ENCODE results near the gene TUBB2A. TPM values are rescaled to one million over a fixed set of nuclear protein-coding genes. Genes with fewer than 3 reads are reported as not detected.
"Not testable (repeated sequence)": the region's sequence is repeated elsewhere in the genome, so short reads cannot be mapped to it uniquely, and the experiment has no call there.

The TUBB2A gene
- total RNA-seq, 2 donors from 2014 or later, result 17.2 to 39.6 TPM

GRCh38 chr6:3202999-3203696 lies 45.8 kb upstream of the TUBB2A start:
- intact Hi-C loops (cut with DNase I), result no loop called here
- Histone ChIP-seq H3K36me3 (no peaks in the 10 kb centered on the region), H3K4me3 (no peak overlapping the region), H3K27me3 (replicated peaks; ENCODE audit: insufficient read depth) (no peaks in the 10 kb centered on the region), H3K27ac (no peak overlapping the region), H3K9me3 (no peaks in the 10 kb centered on the region), H3K4me1 (replicated peaks) (no peaks in the 10 kb centered on the region)
- 58% methylated on average over 7 of the region's 7 CpGs for WGBS
- DNase-seq (ENCODE audit: low spot score), result no peak
- TF ChIP-seq CTCF (IDR thresholded peaks at IDR 0.05), result no peak
- TF ChIP-seq POLR2A (IDR thresholded peaks at IDR 0.05), result no peak
- TF ChIP-seq POLR2AphosphoS5 (IDR thresholded peaks at IDR 0.05), result no peak

GRCh38 chr6:3201388-3201787 lies 44.0 kb upstream of the TUBB2A start:
- DNase-seq (ENCODE audit: low spot score), result no peak
- intact Hi-C loops (cut with DNase I), result no loop called here
- H3K4me3 ChIP-seq, result no peak overlapping the region

GRCh38 chr6:3200682-3201081 lies 43.3 kb upstream of the TUBB2A start:
- no peak overlapping the region for H3K4me3 ChIP-seq
- intact Hi-C loops (cut with DNase I), result no loop called here
- H3K9me3 ChIP-seq, result no peaks in the 10 kb centered on the region
- H3K36me3 ChIP-seq, result no peaks in the 10 kb centered on the region
- no peaks in the 10 kb centered on the region for H3K4me1 ChIP-seq (replicated peaks)
- no peaks in the 10 kb centered on the region for H3K27me3 ChIP-seq (replicated peaks; ENCODE audit: insufficient read depth)
- no peak overlapping the region for H3K27ac ChIP-seq
- no peak for TF ChIP-seq POLR2AphosphoS5 (IDR thresholded peaks at IDR 0.05)
- TF ChIP-seq POLR2A (IDR thresholded peaks at IDR 0.05), result no peak
- no peak for TF ChIP-seq CTCF (IDR thresholded peaks at IDR 0.05)
- no peak for DNase-seq (ENCODE audit: low spot score)

More at GRCh38 chr6:3201388-3201787, 44.0 kb upstream of the TUBB2A start:
- Histone ChIP-seq H3K36me3 (no peaks in the 10 kb centered on the region), H3K27me3 (replicated peaks; ENCODE audit: insufficient read depth) (no peaks in the 10 kb centered on the region), H3K9me3 (no peaks in the 10 kb centered on the region), H3K27ac (no peak overlapping the region), H3K4me1 (replicated peaks) (no peaks in the 10 kb centered on the region)
- TF ChIP-seq CTCF (IDR thresholded peaks at IDR 0.05) (no peak), POLR2A (IDR thresholded peaks at IDR 0.05) (no peak), POLR2AphosphoS5 (IDR thresholded peaks at IDR 0.05) (no peak)
- 74% methylated on average over 2 of the region's 2 CpGs for WGBS

GRCh38 chr6:3199382-3199781 lies 42.0 kb upstream of the TUBB2A start:
- Histone ChIP-seq H3K4me1 (replicated peaks) (no peaks in the 10 kb centered on the region), H3K27ac (no peak overlapping the region), H3K36me3 (no peaks in the 10 kb centered on the region), H3K4me3 (no peak overlapping the region), H3K27me3 (replicated peaks; ENCODE audit: insufficient read depth) (no peaks in the 10 kb centered on the region), H3K9me3 (no peaks in the 10 kb centered on the region)
- intact Hi-C loops (cut with DNase I), result no loop called here
- TF ChIP-seq POLR2A (IDR thresholded peaks at IDR 0.05) (no peak), POLR2AphosphoS5 (IDR thresholded peaks at IDR 0.05) (no peak), CTCF (IDR thresholded peaks at IDR 0.05) (no peak)
- DNase-seq (ENCODE audit: low spot score), result no peak
- 79% methylated on average over 5 of the region's 5 CpGs for WGBS

- WGBS, result 97% methylated on average over 4 of the region's 5 CpGs
- H3K36me3 ChIP-seq; H3K9me3 ChIP-seq; H3K27me3 ChIP-seq (replicated peaks; ENCODE audit: insufficient read depth); H3K27ac ChIP-seq; H3K4me1 ChIP-seq (replicated peaks); H3K4me3 ChIP-seq; DNase-seq (ENCODE audit: low spot score); intact Hi-C loops (cut with DNase I): not testable (repeated sequence)
Observed at GRCh38 chr6:3197734-3198133, 40.4 kb upstream of the TUBB2A start.

Data from prostate gland (tissue), 2 donors.